Measurements from ENCODE around the gene ACBD6.

ACBD6 gene

DNA sequence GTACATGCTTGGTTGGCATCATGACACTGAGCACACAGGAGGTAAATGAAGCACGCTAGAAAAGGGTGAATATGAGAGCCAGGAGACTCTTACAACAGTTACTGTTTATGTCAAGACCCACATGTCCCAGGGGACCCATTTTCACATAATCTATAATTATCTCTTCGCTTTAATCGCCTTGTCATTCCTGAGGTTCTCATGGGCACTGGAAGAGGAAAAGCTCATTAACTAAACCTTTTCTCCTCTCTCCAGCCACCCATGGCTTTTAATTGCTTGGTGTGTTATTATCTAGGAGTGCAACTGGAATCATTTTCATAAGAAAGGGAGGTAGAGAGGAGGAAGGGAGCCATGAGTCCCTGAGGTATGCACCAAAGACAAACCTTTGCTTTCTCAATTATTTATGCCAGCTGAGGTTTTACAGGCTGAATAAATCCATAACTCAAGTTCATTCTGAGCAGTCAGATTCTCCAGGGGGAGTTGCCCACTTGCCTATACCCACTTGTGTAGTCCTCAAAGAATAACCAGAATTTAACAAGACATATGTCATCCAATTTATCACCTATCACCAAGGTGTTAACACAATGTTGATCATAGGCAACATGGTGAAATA lies 77.4 kb downstream of the ACBD6 start (continued):
- TF ChIP-seq, protein P1, sequence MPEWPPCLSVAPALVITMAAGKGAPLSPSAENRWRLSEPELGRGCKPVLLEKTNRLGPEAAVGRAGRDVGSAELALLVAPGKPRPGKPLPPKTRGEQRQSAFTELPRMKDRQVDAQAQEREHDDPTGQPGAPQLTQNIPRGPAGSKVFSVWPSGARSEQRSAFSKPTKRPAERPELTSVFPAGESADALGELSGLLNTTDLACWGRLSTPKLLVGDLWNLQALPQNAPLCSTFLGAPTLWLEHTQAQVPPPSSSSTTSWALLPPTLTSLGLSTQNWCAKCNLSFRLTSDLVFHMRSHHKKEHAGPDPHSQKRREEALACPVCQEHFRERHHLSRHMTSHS (tag by site-specific recombination; IDR thresholded peaks at IDR 0.05) = no peak
- no peak for TF ChIP-seq ZNF529 (tag by site-specific recombination; IDR thresholded peaks at IDR 0.05; ENCODE audit: insufficient replicate concordance)
- peak; percentile 89 for TF ChIP-seq ZBTB17 (tag by site-specific recombination; IDR thresholded peaks at IDR 0.05)
- no peak for TF ChIP-seq ZNF600 (tag by site-specific recombination; IDR thresholded peaks at IDR 0.05)
- TF ChIP-seq YY2 (tag by site-specific recombination; IDR thresholded peaks at IDR 0.05) = no peak
- TF ChIP-seq, protein P2, sequence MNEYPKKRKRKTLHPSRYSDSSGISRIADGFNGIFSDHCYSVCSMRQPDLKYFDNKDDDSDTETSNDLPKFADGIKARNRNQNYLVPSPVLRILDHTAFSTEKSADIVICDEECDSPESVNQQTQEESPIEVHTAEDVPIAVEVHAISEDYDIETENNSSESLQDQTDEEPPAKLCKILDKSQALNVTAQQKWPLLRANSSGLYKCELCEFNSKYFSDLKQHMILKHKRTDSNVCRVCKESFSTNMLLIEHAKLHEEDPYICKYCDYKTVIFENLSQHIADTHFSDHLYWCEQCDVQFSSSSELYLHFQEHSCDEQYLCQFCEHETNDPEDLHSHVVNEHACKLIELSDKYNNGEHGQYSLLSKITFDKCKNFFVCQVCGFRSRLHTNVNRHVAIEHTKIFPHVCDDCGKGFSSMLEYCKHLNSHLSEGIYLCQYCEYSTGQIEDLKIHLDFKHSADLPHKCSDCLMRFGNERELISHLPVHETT (tag by site-specific recombination; IDR thresholded peaks at IDR 0.05) = peak; percentile 28; the same call in 1 of the 2 replicates
- peak; percentile 80; the same call in 1 of the 2 replicates for TF ChIP-seq BCL11A (tag by site-specific recombination; IDR thresholded peaks at IDR 0.05; ENCODE audit: low read depth)
- peak; percentile 72; the same call in 1 of the 2 replicates for TF ChIP-seq MZF1 (tag by site-specific recombination; IDR thresholded peaks at IDR 0.05; ENCODE audit: borderline replicate concordance)
- no peak for TF ChIP-seq SALL2 (tag by site-specific recombination; IDR thresholded peaks at IDR 0.05; ENCODE audit: borderline replicate concordance)
- TF ChIP-seq ZNF24 (tag by site-specific recombination; IDR thresholded peaks at IDR 0.05) = peak; percentile 96
- no peak for TF ChIP-seq ZFP41 (tag by site-specific recombination; IDR thresholded peaks at IDR 0.05; ENCODE audit: borderline replicate concordance)
- no peak for TF ChIP-seq ZNF157 (tag by site-specific recombination; IDR thresholded peaks at IDR 0.05)
- TF ChIP-seq, protein P3, sequence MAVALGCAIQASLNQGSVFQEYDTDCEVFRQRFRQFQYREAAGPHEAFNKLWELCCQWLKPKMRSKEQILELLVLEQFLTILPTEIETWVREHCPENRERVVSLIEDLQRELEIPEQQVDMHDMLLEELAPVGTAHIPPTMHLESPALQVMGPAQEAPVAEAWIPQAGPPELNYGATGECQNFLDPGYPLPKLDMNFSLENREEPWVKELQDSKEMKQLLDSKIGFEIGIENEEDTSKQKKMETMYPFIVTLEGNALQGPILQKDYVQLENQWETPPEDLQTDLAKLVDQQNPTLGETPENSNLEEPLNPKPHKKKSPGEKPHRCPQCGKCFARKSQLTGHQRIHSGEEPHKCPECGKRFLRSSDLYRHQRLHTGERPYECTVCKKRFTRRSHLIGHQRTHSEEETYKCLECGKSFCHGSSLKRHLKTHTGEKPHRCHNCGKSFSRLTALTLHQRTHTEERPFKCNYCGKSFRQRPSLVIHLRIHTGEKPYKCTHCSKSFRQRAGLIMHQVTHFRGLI (tag by site-specific recombination; IDR thresholded peaks at IDR 0.05) = no peak
- peak; percentile 57; the same call in 1 of the 2 replicates for TF ChIP-seq ZXDB (tag by site-specific recombination; IDR thresholded peaks at IDR 0.05)
- TF ChIP-seq ZNF555 (tag by site-specific recombination; conservative IDR thresholded peaks at IDR 0.05) = no peak
- no peak for TF ChIP-seq ZNF214 (tag by site-specific recombination; IDR thresholded peaks at IDR 0.05; ENCODE audit: borderline replicate concordance)
- TF ChIP-seq ZNF629 (tag by site-specific recombination; IDR thresholded peaks at IDR 0.05) = peak; percentile 83
- TF ChIP-seq, protein P4, sequence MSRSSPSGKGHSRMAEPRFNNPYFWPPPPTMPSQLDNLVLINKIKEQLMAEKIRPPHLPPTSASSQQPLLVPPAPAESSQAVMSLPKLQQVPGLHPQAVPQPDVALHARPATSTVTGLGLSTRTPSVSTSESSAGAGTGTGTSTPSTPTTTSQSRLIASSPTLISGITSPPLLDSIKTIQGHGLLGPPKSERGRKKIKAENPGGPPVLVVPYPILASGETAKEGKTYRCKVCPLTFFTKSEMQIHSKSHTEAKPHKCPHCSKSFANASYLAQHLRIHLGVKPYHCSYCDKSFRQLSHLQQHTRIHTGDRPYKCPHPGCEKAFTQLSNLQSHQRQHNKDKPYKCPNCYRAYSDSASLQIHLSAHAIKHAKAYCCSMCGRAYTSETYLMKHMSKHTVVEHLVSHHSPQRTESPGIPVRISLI (tag by site-specific recombination; IDR thresholded peaks at IDR 0.05) = no peak
- TF ChIP-seq, protein P5, sequence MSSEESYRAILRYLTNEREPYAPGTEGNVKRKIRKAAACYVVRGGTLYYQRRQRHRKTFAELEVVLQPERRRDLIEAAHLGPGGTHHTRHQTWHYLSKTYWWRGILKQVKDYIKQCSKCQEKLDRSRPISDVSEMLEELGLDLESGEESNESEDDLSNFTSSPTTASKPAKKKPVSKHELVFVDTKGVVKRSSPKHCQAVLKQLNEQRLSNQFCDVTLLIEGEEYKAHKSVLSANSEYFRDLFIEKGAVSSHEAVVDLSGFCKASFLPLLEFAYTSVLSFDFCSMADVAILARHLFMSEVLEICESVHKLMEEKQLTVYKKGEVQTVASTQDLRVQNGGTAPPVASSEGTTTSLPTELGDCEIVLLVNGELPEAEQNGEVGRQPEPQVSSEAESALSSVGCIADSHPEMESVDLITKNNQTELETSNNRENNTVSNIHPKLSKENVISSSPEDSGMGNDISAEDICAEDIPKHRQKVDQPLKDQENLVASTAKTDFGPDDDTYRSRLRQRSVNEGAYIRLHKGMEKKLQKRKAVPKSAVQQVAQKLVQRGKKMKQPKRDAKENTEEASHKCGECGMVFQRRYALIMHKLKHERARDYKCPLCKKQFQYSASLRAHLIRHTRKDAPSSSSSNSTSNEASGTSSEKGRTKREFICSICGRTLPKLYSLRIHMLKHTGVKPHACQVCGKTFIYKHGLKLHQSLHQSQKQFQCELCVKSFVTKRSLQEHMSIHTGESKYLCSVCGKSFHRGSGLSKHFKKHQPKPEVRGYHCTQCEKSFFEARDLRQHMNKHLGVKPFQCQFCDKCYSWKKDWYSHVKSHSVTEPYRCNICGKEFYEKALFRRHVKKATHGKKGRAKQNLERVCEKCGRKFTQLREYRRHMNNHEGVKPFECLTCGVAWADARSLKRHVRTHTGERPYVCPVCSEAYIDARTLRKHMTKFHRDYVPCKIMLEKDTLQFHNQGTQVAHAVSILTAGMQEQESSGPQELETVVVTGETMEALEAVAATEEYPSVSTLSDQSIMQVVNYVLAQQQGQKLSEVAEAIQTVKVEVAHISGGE (tag by site-specific recombination; conservative IDR thresholded peaks at IDR 0.05; ENCODE audit: low read depth) = no peak
- no peak for TF ChIP-seq ZNF473 (tag by site-specific recombination; IDR thresholded peaks at IDR 0.05)
- no peak for TF ChIP-seq ZNF747 (tag by site-specific recombination; IDR thresholded peaks at IDR 0.05)
- TF ChIP-seq, protein P6, sequence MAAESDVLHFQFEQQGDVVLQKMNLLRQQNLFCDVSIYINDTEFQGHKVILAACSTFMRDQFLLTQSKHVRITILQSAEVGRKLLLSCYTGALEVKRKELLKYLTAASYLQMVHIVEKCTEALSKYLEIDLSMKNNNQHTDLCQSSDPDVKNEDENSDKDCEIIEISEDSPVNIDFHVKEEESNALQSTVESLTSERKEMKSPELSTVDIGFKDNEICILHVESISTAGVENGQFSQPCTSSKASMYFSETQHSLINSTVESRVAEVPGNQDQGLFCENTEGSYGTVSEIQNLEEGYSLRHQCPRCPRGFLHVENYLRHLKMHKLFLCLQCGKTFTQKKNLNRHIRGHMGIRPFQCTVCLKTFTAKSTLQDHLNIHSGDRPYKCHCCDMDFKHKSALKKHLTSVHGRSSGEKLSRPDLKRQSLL (tag by site-specific recombination; IDR thresholded peaks at IDR 0.05) = no peak
- TF ChIP-seq WT1 (tag by site-specific recombination; IDR thresholded peaks at IDR 0.05) = peak; percentile 98
- peak; percentile 94 for TF ChIP-seq FEZF1 (tag by site-specific recombination; IDR thresholded peaks at IDR 0.05)
- no peak for TF ChIP-seq TRIM28 (IDR thresholded peaks at IDR 0.05; ENCODE audit: borderline replicate concordance, low read length)
- TF ChIP-seq GLI4 (tag by site-specific recombination; IDR thresholded peaks at IDR 0.05) = no peak
- TF ChIP-seq ZNF664 (tag by site-specific recombination; IDR thresholded peaks at IDR 0.05) = no peak
- TF ChIP-seq, protein P7, sequence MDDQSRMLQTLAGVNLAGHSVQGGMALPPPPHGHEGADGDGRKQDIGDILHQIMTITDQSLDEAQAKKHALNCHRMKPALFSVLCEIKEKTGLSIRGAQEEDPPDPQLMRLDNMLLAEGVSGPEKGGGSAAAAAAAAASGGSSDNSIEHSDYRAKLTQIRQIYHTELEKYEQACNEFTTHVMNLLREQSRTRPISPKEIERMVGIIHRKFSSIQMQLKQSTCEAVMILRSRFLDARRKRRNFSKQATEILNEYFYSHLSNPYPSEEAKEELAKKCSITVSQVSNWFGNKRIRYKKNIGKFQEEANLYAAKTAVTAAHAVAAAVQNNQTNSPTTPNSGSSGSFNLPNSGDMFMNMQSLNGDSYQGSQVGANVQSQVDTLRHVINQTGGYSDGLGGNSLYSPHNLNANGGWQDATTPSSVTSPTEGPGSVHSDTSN (CRISPR knock-in tag; IDR thresholded peaks at IDR 0.05) = no peak
- TF ChIP-seq ZNF624 (tag by site-specific recombination; IDR thresholded peaks at IDR 0.05) = no peak
- no peak for TF ChIP-seq ZNF701 (tag by site-specific recombination; IDR thresholded peaks at IDR 0.05)

Measured in HEK293 (cell line).